PC-9 (cell line): Measurements from ENCODE around the gene PLA2G4A. TPM values are rescaled to one million over a fixed set of nuclear protein-coding genes. Genes with fewer than 3 reads are reported as not detected.

Experiments
- BruUV-seq: library from RNA; stranded (reverse); fragments of 400-500 nt; replicated peaks from 2 replicates; lab custom pipeline; 2021; lab: Mats Ljungman, UMichigan
- CTCF ChIA-PET: fragments of 300-600 bp; sonication (Branson Sonifier 250); formaldehyde crosslinking; loops from one replicate; lab custom pipeline; 2022; ENCODE audit warnings: antibody characterized with exemption; lab: Charles Lee
- POLR2A ChIA-PET: fragments of 300-600 bp; sonication (Branson Sonifier 250); formaldehyde crosslinking; loops from one replicate; lab custom pipeline; 2022; ENCODE audit warnings: antibody characterized with exemption; ENCODE audit not compliant: unreplicated experiment; lab: Charles Lee
- DNase-seq, 2 experiments: peaks; one replicate each; pipeline versions ENCODE4 v3.0.0 to v3.0.0-alpha.2; 2015 to 2022; ENCODE audit warnings: mixed read lengths in 1 of 2
- H2AFZ ChIP-seq: fragments of 200-600 bp; sonication (generic); 2 replicates; pipeline ENCODE4 v1.8.1; 2017; ENCODE audit warnings: antibody characterized with exemption
- H3F3A ChIP-seq: fragments of 200-600 bp; sonication (generic); 2 replicates; pipeline ENCODE4 v1.8.1; 2017; ENCODE audit warnings: antibody characterized with exemption, mild to moderate bottlenecking, low read depth; ENCODE audit not compliant: insufficient read depth
- H3K27ac ChIP-seq: fragments of 200-600 bp; sonication (generic); 2 replicates; pipeline ENCODE4 v1.6.1; 2016; ENCODE audit warnings: mixed run types
- H3K27me3 ChIP-seq: fragments of 200-600 bp; sonication (generic); 2 replicates; pipeline ENCODE4 v1.6.1; 2016; ENCODE audit warnings: low read depth, mixed run types; ENCODE audit not compliant: insufficient read depth
- H3K36me3 ChIP-seq: fragments of 200-600 bp; sonication (generic); 2 replicates; pipeline ENCODE4 v1.6.1; 2016; ENCODE audit warnings: low read depth, mixed run types
- H3K4me1 ChIP-seq: fragments of 200-600 bp; sonication (generic); replicated peaks from 2 replicates; pipeline ENCODE4 v1.6.1; 2016; ENCODE audit warnings: mixed run types; ENCODE audit not compliant: insufficient read depth
- H3K4me2 ChIP-seq: fragments of 200-600 bp; sonication (generic); 2 replicates; pipeline ENCODE4 v1.6.1; 2017; ENCODE audit warnings: mixed run types
- H3K4me3 ChIP-seq: fragments of 200-600 bp; sonication (generic); 2 replicates; pipeline ENCODE4 v1.6.1; 2016; ENCODE audit warnings: mixed run types
- H3K79me2 ChIP-seq: fragments of 200-600 bp; sonication (generic); 2 replicates; pipeline ENCODE4 v1.6.1; 2017; ENCODE audit warnings: low read depth, mixed run types
- H3K9me2 ChIP-seq: fragments of 200-600 bp; sonication (generic); 2 replicates; pipeline ENCODE4 v1.8.1; 2017; ENCODE audit warnings: mild to moderate bottlenecking; ENCODE audit not compliant: insufficient read depth
- H3K9me3 ChIP-seq: fragments of 200-600 bp; sonication (generic); 2 replicates; pipeline ENCODE4 v1.8.1; 2016; ENCODE audit warnings: low read depth; ENCODE audit not compliant: insufficient read depth
- H4K20me1 ChIP-seq: fragments of 200-600 bp; sonication (generic); 2 replicates; pipeline ENCODE4 v1.8.1; 2017; ENCODE audit not compliant: insufficient read depth
- EZH2 ChIP-seq: fragments of 200-600 bp; sonication (generic); IDR thresholded peaks from 2 replicates; pipeline ENCODE4 v1.8.0; 2017; ENCODE audit warnings: antibody characterized with exemption, low read depth
- intact Hi-C: fragments of 100-400 bp; cut with micrococcal nuclease; formaldehyde crosslinking; loops from one replicate; pipeline ENCODE4 v1.10.0; 2022; ENCODE audit not compliant: unreplicated experiment
- total RNA-seq: library from RNA; stranded (reverse); gene quantifications from 2 replicates; pipeline ENCODE4 v1.2.3, GENCODE V29; 2021
- TF ChIP-seq, protein P1 (sequence below): fragments of 200-600 bp; sonication (generic); conservative IDR thresholded peaks from 2 replicates; pipeline ENCODE4 v1.6.1; 2017; ENCODE audit warnings: mixed run types, antibody characterized with exemption, mild to moderate bottlenecking, moderate library complexity

PLA2G4A gene
- total RNA-seq, 1 experiment from 2014 or later = 3.3 TPM

DNA sequence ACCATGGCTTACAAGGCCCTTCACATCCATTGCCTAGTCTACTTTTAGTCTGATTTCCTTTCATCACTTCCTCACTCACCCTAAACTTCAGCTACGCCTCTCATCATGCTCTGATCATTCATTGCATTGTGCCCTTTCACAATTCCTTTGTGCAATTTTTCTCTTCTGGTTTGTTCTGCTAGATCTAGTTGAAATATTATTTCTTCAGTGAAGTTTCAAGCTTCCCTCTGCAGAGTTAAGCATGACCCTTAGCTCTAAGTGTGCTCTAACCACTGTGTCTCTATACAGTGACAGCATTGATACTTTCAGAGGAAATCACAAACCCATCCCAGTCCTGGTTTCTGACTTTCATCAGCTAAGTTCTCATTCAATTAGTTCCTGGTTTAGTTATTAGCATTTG lies 166.1 kb downstream of the PLA2G4A start:
- no TSS peak for BruUV-seq
- no peaks in the 10 kb centered on the region for H3F3A ChIP-seq
- H3K9me2 ChIP-seq = no peaks in the 10 kb centered on the region
- no peak for DNase-seq
- H3K27me3 ChIP-seq = no peaks in the 10 kb centered on the region
- H3K4me2 ChIP-seq = no peak overlapping the region
- H4K20me1 ChIP-seq = no peaks in the 10 kb centered on the region
- no peaks in the 10 kb centered on the region for H3K4me1 ChIP-seq
- H3K4me3 ChIP-seq = no peak overlapping the region
- POLR2A ChIA-PET = no interaction called here
- no peaks in the 10 kb centered on the region for H3K79me2 ChIP-seq
- H3K36me3 ChIP-seq = no peaks in the 10 kb centered on the region
- no peaks in the 10 kb centered on the region for H3K9me3 ChIP-seq
- intact Hi-C loops = no loop called here
- H3K27ac ChIP-seq = no peak overlapping the region
- H2AFZ ChIP-seq = no peak overlapping the region
- no peak for TF ChIP-seq EZH2
- TF ChIP-seq, protein P1, sequence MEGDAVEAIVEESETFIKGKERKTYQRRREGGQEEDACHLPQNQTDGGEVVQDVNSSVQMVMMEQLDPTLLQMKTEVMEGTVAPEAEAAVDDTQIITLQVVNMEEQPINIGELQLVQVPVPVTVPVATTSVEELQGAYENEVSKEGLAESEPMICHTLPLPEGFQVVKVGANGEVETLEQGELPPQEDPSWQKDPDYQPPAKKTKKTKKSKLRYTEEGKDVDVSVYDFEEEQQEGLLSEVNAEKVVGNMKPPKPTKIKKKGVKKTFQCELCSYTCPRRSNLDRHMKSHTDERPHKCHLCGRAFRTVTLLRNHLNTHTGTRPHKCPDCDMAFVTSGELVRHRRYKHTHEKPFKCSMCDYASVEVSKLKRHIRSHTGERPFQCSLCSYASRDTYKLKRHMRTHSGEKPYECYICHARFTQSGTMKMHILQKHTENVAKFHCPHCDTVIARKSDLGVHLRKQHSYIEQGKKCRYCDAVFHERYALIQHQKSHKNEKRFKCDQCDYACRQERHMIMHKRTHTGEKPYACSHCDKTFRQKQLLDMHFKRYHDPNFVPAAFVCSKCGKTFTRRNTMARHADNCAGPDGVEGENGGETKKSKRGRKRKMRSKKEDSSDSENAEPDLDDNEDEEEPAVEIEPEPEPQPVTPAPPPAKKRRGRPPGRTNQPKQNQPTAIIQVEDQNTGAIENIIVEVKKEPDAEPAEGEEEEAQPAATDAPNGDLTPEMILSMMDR = no peak
- CTCF ChIA-PET = no interaction called here

DNA sequence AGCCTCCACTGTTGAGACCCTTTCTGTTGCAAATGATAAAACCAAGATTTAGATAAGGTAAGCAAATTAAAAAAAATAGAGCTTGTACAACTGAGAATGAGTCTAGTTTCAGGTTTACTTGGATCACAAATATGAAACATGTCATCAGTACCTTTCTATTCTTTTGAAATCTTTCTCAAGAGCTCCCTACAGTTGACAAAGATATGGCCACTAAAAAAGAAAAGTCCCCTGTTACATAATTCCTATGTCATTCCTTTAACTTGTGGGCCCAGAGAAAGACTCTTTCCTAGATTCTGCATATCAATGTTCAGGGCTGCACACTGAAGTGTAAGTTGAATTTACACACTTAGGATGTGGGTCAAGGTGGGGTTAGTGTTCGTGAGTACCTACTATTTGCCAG lies 168.1 kb downstream of the PLA2G4A start:
- H3K4me3 ChIP-seq = no peak overlapping the region
- H3F3A ChIP-seq = no peaks in the 10 kb centered on the region
- no peak for DNase-seq
- no peaks in the 10 kb centered on the region for H3K9me3 ChIP-seq
- ChIA-PET CTCF (interaction anchor here (0.6 kb wide), 1 partner anchor 622 kb away, joined by 4 read pairs; the partner anchor contains the start of gene TPR), POLR2A (no interaction called here)
- no peaks in the 10 kb centered on the region for H3K27me3 ChIP-seq
- BruUV-seq = no TSS peak
- TF ChIP-seq, protein P1 = no peak
- no peak for TF ChIP-seq EZH2
- no peaks in the 10 kb centered on the region for H4K20me1 ChIP-seq
- no peaks in the 10 kb centered on the region for H3K4me1 ChIP-seq
- no peak overlapping the region for H2AFZ ChIP-seq
- no peaks in the 10 kb centered on the region for H3K79me2 ChIP-seq
- no peaks in the 10 kb centered on the region for H3K36me3 ChIP-seq
- intact Hi-C loops = no loop called here
- H3K4me2 ChIP-seq = no peak overlapping the region
- no peak overlapping the region for H3K27ac ChIP-seq
- H3K9me2 ChIP-seq = no peaks in the 10 kb centered on the region

DNA sequence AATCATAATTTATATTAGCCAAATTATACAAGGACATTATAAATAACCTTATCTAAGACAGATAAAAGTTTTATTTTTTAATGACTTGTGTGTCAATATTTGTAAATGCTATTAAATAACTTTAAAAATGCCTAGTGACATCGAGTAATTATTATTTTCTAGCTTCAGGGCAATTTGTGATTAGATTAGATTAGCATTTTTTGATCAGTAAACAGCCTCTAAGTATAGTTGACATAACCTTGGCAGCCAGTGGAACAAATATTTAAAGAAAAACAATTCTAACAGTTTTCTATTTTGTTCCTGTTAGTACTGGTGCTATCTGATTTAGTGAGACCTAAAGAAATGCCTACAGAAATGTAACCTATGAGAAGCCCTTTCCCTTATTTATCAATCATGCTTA lies 169.1 kb downstream of the PLA2G4A start:
- BruUV-seq = no TSS peak
- CTCF ChIA-PET = no interaction called here
- H3K9me3 ChIP-seq = no peaks in the 10 kb centered on the region
- H3K4me2 ChIP-seq = no peak overlapping the region
- H3K4me3 ChIP-seq = no peak overlapping the region
- H3F3A ChIP-seq = no peaks in the 10 kb centered on the region
- intact Hi-C loops = no loop called here
- no peak overlapping the region for H3K27ac ChIP-seq
- no peaks in the 10 kb centered on the region for H3K79me2 ChIP-seq
- H3K36me3 ChIP-seq = no peaks in the 10 kb centered on the region
- H4K20me1 ChIP-seq = no peaks in the 10 kb centered on the region
- POLR2A ChIA-PET = no interaction called here
- H3K9me2 ChIP-seq = no peaks in the 10 kb centered on the region
- no peak overlapping the region for H2AFZ ChIP-seq
- no peak for DNase-seq
- H3K4me1 ChIP-seq = no peaks in the 10 kb centered on the region
- no peak for TF ChIP-seq EZH2
- TF ChIP-seq, protein P1 = no peak
- H3K27me3 ChIP-seq = no peaks in the 10 kb centered on the region
